MM.1S (cell line): ENCODE data around the gene AQP3.

ENCODE experiments used
- CTCF ChIP-seq: fragments of 300-600 bp; sonication (generic); IDR thresholded peaks from 2 replicates; pipeline ENCODE4 v1.5.1; 2016; ENCODE audit warnings: antibody characterized with exemption, low read length, mixed read lengths
- EZH2 ChIP-seq: fragments of 300-600 bp; sonication (generic); optimal IDR thresholded peaks from 2 replicates; pipeline ENCODE3; 2017; ENCODE audit warnings: low read depth, mild to moderate bottlenecking, antibody characterized with exemption, low read length, mixed read lengths
- EZH2phosphoT487 ChIP-seq: fragments of 300-600 bp; sonication (generic); IDR thresholded peaks from 2 replicates; pipeline ENCODE4 v1.6.1; 2018; ENCODE audit warnings: antibody characterized with exemption, low read length

- TF ChIP-seq EZH2 (no peak), CTCF (no peak), EZH2phosphoT487 (no peak)
Measured at GRCh38 chr9:33437898-33438297, 9.5 kb downstream of the AQP3 start.
